B cell (primary cell): Measurements from ENCODE around the gene ADAMTS20. TPM values are rescaled to one million over a fixed set of nuclear protein-coding genes. Genes with fewer than 3 reads are reported as not detected.

ENCODE experiments used
- ATAC-seq: fragments of 200-7000 bp; cut with Tn5 transposase; one replicate; pipeline ENCODE4 v1.10.0; 2021; ENCODE audit warnings: low read depth, mild to moderate bottlenecking, moderate number of reproducible peaks, moderate library complexity
- CTCF ChIA-PET: fragments of 350-600 bp; sonication (Branson Sonifier 250); formaldehyde crosslinking; loops from one replicate; lab custom pipeline; 2021; ENCODE audit warnings: antibody characterized with exemption, inconsistent platforms; lab: Charles Lee
- POLR2A ChIA-PET: fragments of 350-600 bp; sonication (Branson Sonifier 250); formaldehyde crosslinking; loops from one replicate; lab custom pipeline; 2021; ENCODE audit warnings: antibody characterized with exemption; lab: Charles Lee
- DNase-seq: peaks from one replicate; pipeline ENCODE4 v3.0.0; 2013
- H2AFZ ChIP-seq: 2 replicates; pipeline ENCODE4 v1.6.1; 2012; ENCODE audit warnings: mild to moderate bottlenecking, low read depth, low read length; ENCODE audit not compliant: insufficient read depth, poor library complexity, severe bottlenecking
- H3K27ac ChIP-seq, 2 donors: 1 replicate in 1 of 2; 2 replicates in 1 of 2; pipeline ENCODE4 v1.5.1; 2012 to 2013; ENCODE audit warnings: low read length in 2 of 2, mild to moderate bottlenecking in 2 of 2, moderate library complexity in 1 of 2
- H3K27me3 ChIP-seq, 4 experiments: fragments of 200-600 bp in 1 of 4; sonication (generic) in 1 of 4; replicated peaks in 1 of 4; 1 replicate in 2 of 4; 2 replicates in 2 of 4; pipeline versions ENCODE4 v1.6.1 to v1.7.0; 2013 to 2016; ENCODE audit warnings: low read length in 3 of 4, mild to moderate bottlenecking in 2 of 4, mixed read lengths in 1 of 4, moderate library complexity in 1 of 4; ENCODE audit not compliant: insufficient read depth in 4 of 4, control insufficient read depth in 3 of 4; ENCODE audit errors: control extremely low read depth in 1 of 4
- H3K36me3 ChIP-seq, 2 experiments: replicated peaks in 1 of 2; 1 replicate in 1 of 2; 2 replicates in 1 of 2; pipeline versions ENCODE4 v1.6.1 to v1.7.1; 2013; ENCODE audit warnings: low read length in 1 of 2; ENCODE audit not compliant: insufficient read depth in 2 of 2, control insufficient read depth in 1 of 2; ENCODE audit errors: control extremely low read depth in 1 of 2, extremely low read depth in 1 of 2
- H3K4me1 ChIP-seq, 2 donors: fragments of 200-600 bp in 1 of 2; sonication (generic) in 1 of 2; 1 replicate in 1 of 2; 2 replicates in 1 of 2; pipeline versions ENCODE4 v1.5.1 to v1.6.1; 2013 to 2017; ENCODE audit warnings: low read length in 2 of 2; ENCODE audit not compliant: control insufficient read depth in 2 of 2, insufficient read depth in 2 of 2
- H3K4me2 ChIP-seq: replicated peaks from 2 replicates; pipeline ENCODE3; 2012; ENCODE audit warnings: mild to moderate bottlenecking, low read depth, low read length; ENCODE audit not compliant: poor library complexity, severe bottlenecking
- H3K4me3 ChIP-seq, 5 experiments: fragments of 200-600 bp in 1 of 5; sonication (generic) in 1 of 5; 1 replicate in 3 of 5; 2 replicates in 2 of 5; pipeline versions ENCODE4 v1.5.1 to v1.7.0; 2011 to 2016; ENCODE audit warnings: low read length in 4 of 5, mild to moderate bottlenecking in 4 of 5, low read depth in 2 of 5, control low read depth in 1 of 5, moderate library complexity in 1 of 5; ENCODE audit not compliant: insufficient read depth in 1 of 5; ENCODE audit errors: control extremely low read depth in 1 of 5, extremely low read depth in 1 of 5
- H3K79me2 ChIP-seq: fragments of 200-600 bp; sonication (generic); one replicate; pipeline ENCODE4 v1.6.0; 2016; ENCODE audit warnings: low read length; ENCODE audit not compliant: control insufficient read depth, insufficient read depth
- H3K9ac ChIP-seq: fragments of 200-600 bp; sonication (generic); 2 replicates; pipeline ENCODE4 v1.6.1; 2017; ENCODE audit warnings: mild to moderate bottlenecking, low read length, moderate library complexity
- H3K9me3 ChIP-seq, 3 donors: one replicate each; pipeline versions ENCODE4 v1.6.1 to v1.7.1; 2013; ENCODE audit warnings: low read length in 2 of 3; ENCODE audit not compliant: control insufficient read depth in 2 of 3, insufficient read depth in 1 of 3; ENCODE audit errors: control extremely low read depth in 1 of 3
- H4K20me1 ChIP-seq: 2 replicates; pipeline ENCODE4 v1.6.0; 2012; ENCODE audit warnings: mild to moderate bottlenecking, low read length; ENCODE audit not compliant: insufficient read depth, control insufficient read depth, poor library complexity, severe bottlenecking
- H3K27ac Mint-ChIP-seq: one replicate; pipeline ENCODE4 v1.8.0; 2021; ENCODE audit warnings: mixed read lengths
- H3K27me3 Mint-ChIP-seq: one replicate; pipeline ENCODE4 v1.8.0; 2021; ENCODE audit warnings: mixed read lengths
- H3K4me1 Mint-ChIP-seq: one replicate; pipeline ENCODE4 v1.8.0; 2021; ENCODE audit warnings: mixed read lengths
- H3K4me3 Mint-ChIP-seq: one replicate; pipeline ENCODE4 v1.8.0; 2021; ENCODE audit warnings: mixed read lengths
- H3K9me3 Mint-ChIP-seq: one replicate; pipeline ENCODE4 v1.8.0; 2022; ENCODE audit warnings: mixed read lengths; ENCODE audit not compliant: insufficient read depth
- EZH2 ChIP-seq: IDR thresholded peaks from 2 replicates; pipeline ENCODE4 v1.6.1; 2012; ENCODE audit warnings: borderline replicate concordance, low read depth, mild to moderate bottlenecking, moderate library complexity, low read length; ENCODE audit not compliant: insufficient read depth, poor library complexity, severe bottlenecking
- WGBS: methylation state at CpG from one replicate; pipeline ENCODE4 v1.1.5; 2013; ENCODE audit warnings: missing lambda C conversion rate; ENCODE audit not compliant: insufficient coverage; 5-methylcytosine and 5-hydroxymethylcytosine counted together
- intact Hi-C: fragments of 100-400 bp; cut with micrococcal nuclease; formaldehyde crosslinking; loops from one replicate; pipeline ENCODE4 v1.10.0; 2022
- polyA plus RNA-seq: library from polyadenylated mRNA; depleted of rRNA; stranded (reverse); fragments of >200 nt; gene quantifications from 2 replicates; pipeline ENCODE4 v1.2.3, GENCODE V29; 2012
- total RNA-seq, 2 donors: library from RNA; stranded (reverse); fragments of 120-200 nt in 1 of 2; gene quantifications; 1 replicate in 1 of 2; 2 replicates in 1 of 2; pipeline versions ENCODE4 v1.2.3 to v1.2.4, GENCODE V29; 2013 to 2022
- TF ChIP-seq, protein P1 (sequence below): fragments of 200-600 bp; IDR thresholded peaks from one replicate; pipeline ENCODE4 v1.8.0; 2022; ENCODE audit warnings: antibody characterized with exemption, mild to moderate bottlenecking

Gene ADAMTS20
- total and polyA plus RNA-seq, 2 donors (not counting 1 experiment from before 2014, with no cell fraction given): not detected

DNA sequence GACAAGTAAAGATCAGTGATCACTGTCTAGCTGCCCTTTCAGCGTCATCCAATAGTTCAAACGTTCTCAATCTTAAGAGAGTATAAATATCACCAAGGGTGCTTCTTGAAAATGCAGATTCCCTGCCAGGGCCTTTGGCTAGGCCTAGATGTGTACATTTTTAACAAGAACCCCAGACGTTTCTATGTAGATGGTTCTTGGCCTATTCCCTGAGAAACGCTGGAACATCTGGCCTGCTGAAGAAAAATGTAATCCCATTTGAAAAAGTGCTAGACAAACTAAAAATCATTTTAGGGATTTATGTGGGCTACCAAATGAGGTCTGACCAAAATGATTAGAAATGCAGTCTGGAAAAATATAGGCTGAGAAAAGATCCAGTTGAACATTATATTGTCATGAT lies 231.7 kb downstream of the ADAMTS20 start:
- Histone ChIP-seq H3K27ac (no peak overlapping the region), H3K4me1 (no peaks in the 10 kb centered on the region), H3K27me3 (no peaks in the 10 kb centered on the region), H2AFZ (no peak overlapping the region), H3K79me2 (no peaks in the 10 kb centered on the region), H3K9me3 (no peaks in the 10 kb centered on the region), H3K36me3 (no peaks in the 10 kb centered on the region), H3K9ac (no peak overlapping the region), H3K4me3 (no peak overlapping the region), H4K20me1 (no peaks in the 10 kb centered on the region), H3K4me2 (no peak overlapping the region)
- Mint-ChIP-seq H3K4me3 (no peak overlapping the region), H3K4me1 (no peaks in the 10 kb centered on the region), H3K9me3 (no peaks in the 10 kb centered on the region), H3K27ac (no peak overlapping the region), H3K27me3 (peaks cover 3% of the 10 kb centered on the region)
- 86% methylated on average over 2 of the region's 4 CpGs for WGBS
- no peak for DNase-seq
- intact Hi-C loops: no loop called here
- ChIA-PET CTCF (no interaction called here), POLR2A (no interaction called here)
- TF ChIP-seq, protein P1, sequence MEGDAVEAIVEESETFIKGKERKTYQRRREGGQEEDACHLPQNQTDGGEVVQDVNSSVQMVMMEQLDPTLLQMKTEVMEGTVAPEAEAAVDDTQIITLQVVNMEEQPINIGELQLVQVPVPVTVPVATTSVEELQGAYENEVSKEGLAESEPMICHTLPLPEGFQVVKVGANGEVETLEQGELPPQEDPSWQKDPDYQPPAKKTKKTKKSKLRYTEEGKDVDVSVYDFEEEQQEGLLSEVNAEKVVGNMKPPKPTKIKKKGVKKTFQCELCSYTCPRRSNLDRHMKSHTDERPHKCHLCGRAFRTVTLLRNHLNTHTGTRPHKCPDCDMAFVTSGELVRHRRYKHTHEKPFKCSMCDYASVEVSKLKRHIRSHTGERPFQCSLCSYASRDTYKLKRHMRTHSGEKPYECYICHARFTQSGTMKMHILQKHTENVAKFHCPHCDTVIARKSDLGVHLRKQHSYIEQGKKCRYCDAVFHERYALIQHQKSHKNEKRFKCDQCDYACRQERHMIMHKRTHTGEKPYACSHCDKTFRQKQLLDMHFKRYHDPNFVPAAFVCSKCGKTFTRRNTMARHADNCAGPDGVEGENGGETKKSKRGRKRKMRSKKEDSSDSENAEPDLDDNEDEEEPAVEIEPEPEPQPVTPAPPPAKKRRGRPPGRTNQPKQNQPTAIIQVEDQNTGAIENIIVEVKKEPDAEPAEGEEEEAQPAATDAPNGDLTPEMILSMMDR: no peak
- no peak for ATAC-seq

GRCh38 chr12:43318021-43318420 lies 234.0 kb downstream of the ADAMTS20 start:
- Histone ChIP-seq H3K27ac (no peak overlapping the region), H2AFZ (no peak overlapping the region), H3K9ac (no peak overlapping the region), H3K4me3 (no peak overlapping the region), H3K36me3 (no peaks in the 10 kb centered on the region), H3K9me3 (no peaks in the 10 kb centered on the region), H3K4me1 (no peaks in the 10 kb centered on the region), H3K27me3 (no peaks in the 10 kb centered on the region), H4K20me1 (no peaks in the 10 kb centered on the region), H3K79me2 (no peaks in the 10 kb centered on the region), H3K4me2 (no peak overlapping the region)
- no peaks in the 10 kb centered on the region for H3K9me3 Mint-ChIP-seq
- no peak overlapping the region for H3K4me3 Mint-ChIP-seq
- H3K4me1 Mint-ChIP-seq: no peaks in the 10 kb centered on the region
- TF ChIP-seq, protein P1: no peak
- TF ChIP-seq EZH2: no peak
- CTCF ChIA-PET: no interaction called here
- no peak for ATAC-seq
- H3K27ac Mint-ChIP-seq: no peak overlapping the region
- intact Hi-C loops: no loop called here
- no peak for DNase-seq
- WGBS: no CpG with 5 or more reads among the region's 4 CpGs
- peaks cover 3% of the 10 kb centered on the region for H3K27me3 Mint-ChIP-seq
- POLR2A ChIA-PET: no interaction called here
